ENCODE results near the gene SEPTIN10. TPM values are rescaled to one million over a fixed set of nuclear protein-coding genes. Genes with fewer than 3 reads are reported as not detected.

Gene SEPTIN10
- 7.4 and 10.0 TPM in 2 replicates for polyA plus RNA-seq
- polyA minus RNA-seq = 34.8 and 41.6 TPM in 2 replicates

- Histone ChIP-seq H3K4me2 (ENCODE audit: low read length) (peak within 1 kb of the TSS; percentile 49), H4K20me1 (ENCODE audit: insufficient read depth) (no peaks in the 10 kb centered on the region), H3K27me3 (ENCODE audit: insufficient read depth, low read depth, low read length) (peaks cover 6% of the 10 kb centered on the region), H3K9me3 (ENCODE audit: low read length) (no peaks in the 10 kb centered on the region), H3K9me2 (ENCODE audit: insufficient read depth, low read length) (no peaks in the 10 kb centered on the region), H3F3A (ENCODE audit: insufficient read depth, low read length, poor library complexity, severe bottlenecking) (no peaks in the 10 kb centered on the region), H3K27ac (ENCODE audit: low read length) (peak within 1 kb of the TSS; percentile 62), H3K36me3 (ENCODE audit: insufficient read depth, low read length) (no peaks in the 10 kb centered on the region), H3K79me2 (replicated peaks; ENCODE audit: insufficient read depth, low read length) (peaks cover 40% of the 10 kb centered on the region), H3K4me3 (ENCODE audit: low read length) (peak within 1 kb of the TSS; percentile 85), H3K9ac (ENCODE audit: low read length) (peak within 1 kb of the TSS; percentile 75), H2AFZ (ENCODE audit: low read depth, low read length) (peak within 1 kb of the TSS; percentile 21)
- peak; percentile 57 for TF ChIP-seq TAF1 (IDR thresholded peaks at IDR 0.05; ENCODE audit: low read depth)
- TF ChIP-seq MXI1 (conservative IDR thresholded peaks at IDR 0.05; ENCODE audit: poor library complexity, severe bottlenecking) = peak; percentile 53
- no peak for TF ChIP-seq EP300 (conservative IDR thresholded peaks at IDR 0.05; ENCODE audit: poor library complexity, severe bottlenecking)
- TF ChIP-seq REST (IDR thresholded peaks at IDR 0.05; ENCODE audit: borderline replicate concordance) = peak; percentile 52
- no peak for TF ChIP-seq RAD21 (conservative IDR thresholded peaks at IDR 0.05)
- TF ChIP-seq POLR2AphosphoS5 (IDR thresholded peaks at IDR 0.05) = peak; percentile 92
Measured at GRCh38 chr2:109613922-109614714, at the start of gene SEPTIN10, which contains the start of gene SOWAHC. Gene SEPTIN10, minus strand, starts transcription at chr2:109613966. Its CDS starts 139 bp downstream, at chr2:109613827. Gene SOWAHC, plus strand, starts transcription at chr2:109614364. Its CDS starts 126 bp downstream, at chr2:109614490.

- Histone ChIP-seq H3K27me3 (ENCODE audit: insufficient read depth, low read depth, low read length) (no peaks in the 10 kb centered on the region), H3K79me2 (replicated peaks; ENCODE audit: insufficient read depth, low read length) (no peaks in the 10 kb centered on the region), H3K9ac (ENCODE audit: low read length) (no peak overlapping the region), H3F3A (ENCODE audit: insufficient read depth, low read length, poor library complexity, severe bottlenecking) (no peaks in the 10 kb centered on the region), H4K20me1 (ENCODE audit: insufficient read depth) (no peaks in the 10 kb centered on the region), H3K36me3 (ENCODE audit: insufficient read depth, low read length) (no peaks in the 10 kb centered on the region), H3K9me2 (ENCODE audit: insufficient read depth, low read length) (no peaks in the 10 kb centered on the region), H3K27ac (ENCODE audit: low read length) (no peak overlapping the region), H3K9me3 (ENCODE audit: low read length) (no peaks in the 10 kb centered on the region), H3K4me3 (ENCODE audit: low read length) (no peak overlapping the region), H2AFZ (ENCODE audit: low read depth, low read length) (no peak overlapping the region), H3K4me2 (ENCODE audit: low read length) (no peak overlapping the region)
- TF ChIP-seq MXI1 (conservative IDR thresholded peaks at IDR 0.05; ENCODE audit: poor library complexity, severe bottlenecking) (no peak), REST (IDR thresholded peaks at IDR 0.05; ENCODE audit: borderline replicate concordance) (no peak)
Measured at GRCh38 chr2:109662889-109663288, 49.1 kb upstream of the SEPTIN10 start.
